ENCODE results near the gene MIGA2.

MIGA2 gene

GRCh38 chr9:129011761-129012181 is 24.7 kb upstream of the MIGA2 start:
- no peak overlapping the region for H3K4me3 ChIP-seq (ENCODE audit: low read length)
- no peak for DNase-seq (ENCODE audit: low read depth)
- no peak for TF ChIP-seq CTCF (conservative IDR thresholded peaks at IDR 0.05; ENCODE audit: low read length)

GRCh38 chr9:129012343-129012742 is 24.1 kb upstream of the MIGA2 start:
- TF ChIP-seq CTCF (conservative IDR thresholded peaks at IDR 0.05; ENCODE audit: low read length): no peak
- no peak overlapping the region for H3K4me3 ChIP-seq (ENCODE audit: low read length)
- DNase-seq (ENCODE audit: low read depth): no peak

- DNase-seq (ENCODE audit: low read depth): no peak
- no peak for TF ChIP-seq CTCF (conservative IDR thresholded peaks at IDR 0.05; ENCODE audit: low read length)
- H3K4me3 ChIP-seq (ENCODE audit: low read length): no peak overlapping the region
These were observed 23.5 kb upstream of the MIGA2 start for GRCh38 chr9:129012893-129013448.

- TF ChIP-seq CTCF (conservative IDR thresholded peaks at IDR 0.05; ENCODE audit: low read length): no peak
- no peak overlapping the region for H3K4me3 ChIP-seq (ENCODE audit: low read length)
- DNase-seq (ENCODE audit: low read depth): no peak
These were observed 22.8 kb upstream of the MIGA2 start for GRCh38 chr9:129013674-129014073.

GRCh38 chr9:129014124-129014523 is 22.3 kb upstream of the MIGA2 start:
- H3K4me3 ChIP-seq (ENCODE audit: low read length): no peak overlapping the region
- no peak for DNase-seq (ENCODE audit: low read depth)
- no peak for TF ChIP-seq CTCF (conservative IDR thresholded peaks at IDR 0.05; ENCODE audit: low read length)

- TF ChIP-seq CTCF (conservative IDR thresholded peaks at IDR 0.05; ENCODE audit: low read length): no peak
These were observed 21.8 kb upstream of the MIGA2 start for GRCh38 chr9:129014608-129015007.

GRCh38 chr9:129021091-129021490 is 15.3 kb upstream of the MIGA2 start:
- DNase-seq (ENCODE audit: low read depth): no peak
- TF ChIP-seq CTCF (conservative IDR thresholded peaks at IDR 0.05; ENCODE audit: low read length): no peak
- H3K4me3 ChIP-seq (ENCODE audit: low read length): no peak overlapping the region

More at GRCh38 chr9:129014608-129015007, 21.8 kb upstream of the MIGA2 start:
- H3K4me3 ChIP-seq (ENCODE audit: low read length): no peak overlapping the region
- DNase-seq (ENCODE audit: low read depth): no peak

All from AG10803 (cell line).